GM12801 (cell line): ENCODE results near the gene PEX1.

Source experiments
- TF ChIP-seq, protein P1 (sequence below): IDR thresholded peaks from one replicate; pipeline ENCODE4 v1.5.1; 2011; ENCODE audit warnings: control low read depth; ENCODE audit not compliant: insufficient read length; ENCODE audit errors: extremely low read depth

The PEX1 gene

DNA sequence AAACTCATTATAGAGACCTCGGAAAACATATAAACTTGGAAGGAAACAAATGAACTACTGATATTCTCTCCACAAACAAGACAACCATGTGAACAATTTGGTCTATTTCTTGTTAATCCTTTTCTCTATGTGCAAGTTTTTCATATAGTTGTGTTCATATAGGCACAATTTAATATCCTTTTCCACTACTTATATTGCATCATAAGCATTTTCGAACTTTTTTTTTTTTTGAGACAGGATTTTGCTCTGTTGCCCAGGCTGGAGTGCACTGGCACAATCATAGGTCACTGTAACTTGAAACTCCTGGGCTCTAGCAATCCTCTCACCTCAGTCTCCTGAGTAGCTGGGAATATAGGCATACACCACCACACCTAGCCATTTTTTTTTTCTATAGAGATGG lies 5.2 kb downstream of the PEX1 start:
- TF ChIP-seq, protein P1, sequence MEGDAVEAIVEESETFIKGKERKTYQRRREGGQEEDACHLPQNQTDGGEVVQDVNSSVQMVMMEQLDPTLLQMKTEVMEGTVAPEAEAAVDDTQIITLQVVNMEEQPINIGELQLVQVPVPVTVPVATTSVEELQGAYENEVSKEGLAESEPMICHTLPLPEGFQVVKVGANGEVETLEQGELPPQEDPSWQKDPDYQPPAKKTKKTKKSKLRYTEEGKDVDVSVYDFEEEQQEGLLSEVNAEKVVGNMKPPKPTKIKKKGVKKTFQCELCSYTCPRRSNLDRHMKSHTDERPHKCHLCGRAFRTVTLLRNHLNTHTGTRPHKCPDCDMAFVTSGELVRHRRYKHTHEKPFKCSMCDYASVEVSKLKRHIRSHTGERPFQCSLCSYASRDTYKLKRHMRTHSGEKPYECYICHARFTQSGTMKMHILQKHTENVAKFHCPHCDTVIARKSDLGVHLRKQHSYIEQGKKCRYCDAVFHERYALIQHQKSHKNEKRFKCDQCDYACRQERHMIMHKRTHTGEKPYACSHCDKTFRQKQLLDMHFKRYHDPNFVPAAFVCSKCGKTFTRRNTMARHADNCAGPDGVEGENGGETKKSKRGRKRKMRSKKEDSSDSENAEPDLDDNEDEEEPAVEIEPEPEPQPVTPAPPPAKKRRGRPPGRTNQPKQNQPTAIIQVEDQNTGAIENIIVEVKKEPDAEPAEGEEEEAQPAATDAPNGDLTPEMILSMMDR = no peak

DNA sequence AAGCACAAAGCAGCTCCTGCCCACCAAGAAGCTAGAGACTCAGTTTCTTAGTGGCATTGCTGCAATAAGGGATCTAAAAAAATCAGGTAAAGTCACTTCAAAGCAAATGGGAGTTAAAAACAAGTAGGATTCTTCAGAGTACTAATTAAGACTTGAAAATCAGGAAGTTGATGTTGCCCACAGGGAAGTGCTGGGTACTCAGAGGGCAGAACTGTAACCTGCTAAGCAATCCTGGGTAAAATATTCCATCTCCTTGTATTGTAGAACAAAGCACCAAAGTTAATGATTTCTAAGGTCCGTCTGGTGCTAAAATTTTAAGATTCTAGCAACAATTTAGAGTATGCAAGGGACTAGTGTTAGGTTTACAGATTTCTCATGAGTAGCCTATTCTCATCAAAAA lies 8.3 kb downstream of the PEX1 start:
- TF ChIP-seq, protein P1 = no peak

DNA sequence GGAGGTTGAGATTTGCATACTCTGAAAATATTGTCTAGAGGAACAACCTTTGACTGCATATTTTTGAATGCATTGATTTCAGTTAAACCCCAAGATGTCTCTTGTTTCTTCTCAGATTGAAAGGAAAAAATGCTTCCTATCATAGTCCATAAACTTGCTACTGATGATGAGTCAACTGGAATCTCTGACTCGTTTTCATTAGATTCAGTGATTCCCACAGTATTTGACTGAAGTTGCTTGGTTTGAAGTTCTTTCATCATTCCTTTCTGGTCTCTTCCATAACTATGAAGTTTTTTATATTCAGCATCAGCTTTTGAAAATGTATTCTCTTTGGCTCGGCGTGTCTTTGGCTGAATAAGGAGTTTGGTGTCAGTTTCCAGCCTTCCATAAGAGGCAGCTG lies 10.7 kb downstream of the PEX1 start:
- TF ChIP-seq, protein P1 = no peak

DNA sequence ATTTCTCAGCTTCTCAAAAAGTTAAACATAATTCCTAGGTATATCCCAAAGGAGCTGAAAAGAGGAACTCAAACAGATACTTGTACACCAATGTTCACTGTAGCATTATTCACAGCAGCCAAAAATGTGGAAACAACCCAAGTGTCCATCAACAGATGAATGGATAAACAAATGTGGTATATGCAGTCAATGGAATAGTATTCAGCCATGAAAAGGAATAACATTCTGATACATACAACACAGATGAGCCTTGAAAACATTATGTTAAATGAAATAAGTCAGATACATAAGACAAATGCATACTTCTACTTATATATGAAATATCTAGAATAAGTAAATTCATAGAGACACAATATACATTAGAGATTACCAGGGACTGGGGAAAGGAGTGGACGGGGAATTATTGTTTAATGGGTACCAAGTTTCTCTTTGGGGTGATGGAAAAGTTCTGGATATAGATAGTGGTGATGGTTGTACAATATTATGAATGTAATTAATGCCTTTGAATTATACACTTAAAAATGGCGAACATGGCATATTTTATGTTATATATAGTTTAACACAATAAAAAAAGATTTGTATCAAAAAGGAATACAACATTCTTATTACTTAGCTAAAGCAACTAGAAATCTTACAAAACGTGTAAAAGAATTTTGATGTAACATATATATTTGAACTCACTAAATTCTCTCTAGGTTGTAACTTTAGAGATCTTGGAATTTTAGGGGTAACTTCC lies 15.0 kb downstream of the PEX1 start:
- TF ChIP-seq, protein P1 = no peak

DNA sequence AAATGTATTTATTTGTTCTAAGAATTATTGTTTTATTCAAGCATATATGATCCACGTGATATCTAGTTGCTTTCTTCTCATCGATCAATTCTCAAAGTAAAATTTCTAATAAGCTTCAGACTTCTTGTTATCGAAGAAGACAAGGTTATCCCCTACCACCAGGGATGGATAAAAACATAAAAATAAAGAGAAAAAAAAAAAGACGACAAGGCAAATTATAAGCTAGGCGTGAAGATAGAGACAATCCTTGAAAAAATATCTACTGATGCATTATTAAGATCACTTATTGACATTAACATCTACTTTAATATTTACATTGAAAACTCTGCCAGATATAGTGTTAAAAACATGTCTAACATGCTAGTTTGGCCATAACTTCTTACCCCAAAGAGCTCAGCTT lies 19.4 kb downstream of the PEX1 start:
- TF ChIP-seq, protein P1 = no peak

DNA sequence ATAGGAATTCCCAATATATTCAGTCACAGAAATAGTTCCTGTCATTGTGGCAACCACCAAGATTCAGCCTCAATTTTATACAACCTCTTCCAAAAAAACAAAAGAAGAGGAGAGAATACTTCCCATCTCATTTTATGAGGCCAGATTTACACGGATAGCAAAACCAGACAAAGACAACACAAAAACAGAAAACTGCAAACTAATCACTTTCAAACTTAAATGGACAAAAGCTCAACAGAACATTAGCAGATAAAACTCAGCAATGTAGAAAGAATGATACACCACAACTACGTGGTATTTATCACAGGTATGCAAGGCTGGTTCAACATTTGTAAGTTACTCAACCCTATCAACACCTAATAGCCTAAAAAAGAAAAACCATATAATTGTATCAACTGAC lies 22.0 kb downstream of the PEX1 start:
- TF ChIP-seq, protein P1 = no peak

DNA sequence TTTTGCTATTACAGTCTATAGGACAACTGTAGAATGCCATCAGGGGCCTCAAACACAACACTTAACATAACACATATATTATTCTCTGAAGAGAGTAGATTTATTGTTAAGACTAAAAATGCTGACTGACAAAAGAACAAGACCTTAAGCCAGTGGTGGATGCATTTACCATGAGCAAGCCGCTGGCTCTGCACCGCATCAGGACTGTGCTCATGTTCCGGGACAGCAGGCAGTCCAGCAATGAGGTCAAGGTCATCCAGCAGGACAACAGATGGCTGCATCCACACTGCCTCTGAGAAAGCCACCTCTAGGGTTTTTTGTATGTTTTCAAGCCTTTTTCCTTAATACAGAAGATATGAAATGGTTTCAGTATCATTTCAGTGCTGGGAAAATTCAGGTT lies 23.8 kb downstream of the PEX1 start:
- TF ChIP-seq, protein P1 = no peak
